Central memory CD8-positive, alpha-beta T cell (primary cell): Measurements from ENCODE around the gene TMEM61.
A peak's percentile ranks its signal among the peaks of the same experiment; 100 is the strongest.
"Not testable (repeated sequence)": the region's sequence is repeated elsewhere in the genome, so short reads cannot be mapped to it uniquely, and the experiment has no call there.

Source experiments
- ATAC-seq: fragments of 150-1000 bp; cut with Tn5 transposase; replicated peaks from 2 replicates; pipeline ENCODE4 v1.10.0; 2022; ENCODE audit warnings: mild to moderate bottlenecking, moderate FRiP score, moderate number of reproducible peaks; ENCODE audit not compliant: poor library complexity, severe bottlenecking; ENCODE audit errors: extremely low read depth
- DNase-seq, 2 donors: peaks; one replicate each; pipeline ENCODE4 v3.0.0; 2021; ENCODE audit warnings: low spot score in 2 of 2
- H3K27ac Mint-ChIP-seq: one replicate; pipeline ENCODE4 v1.8.0; 2022; ENCODE audit warnings: low read depth, mild to moderate bottlenecking, moderate library complexity, mixed read lengths
- H3K27me3 Mint-ChIP-seq: one replicate; pipeline ENCODE4 v1.8.0; 2022; ENCODE audit warnings: mixed read lengths
- H3K36me3 Mint-ChIP-seq: one replicate; pipeline ENCODE4 v1.8.0; 2022; ENCODE audit warnings: mild to moderate bottlenecking, moderate library complexity, mixed read lengths; ENCODE audit not compliant: insufficient read depth
- H3K4me1 Mint-ChIP-seq: one replicate; pipeline ENCODE4 v1.8.0; 2022; ENCODE audit warnings: mixed read lengths
- H3K4me3 Mint-ChIP-seq: one replicate; pipeline ENCODE4 v1.8.0; 2022; ENCODE audit warnings: mild to moderate bottlenecking, moderate library complexity, mixed read lengths
- H3K9me3 Mint-ChIP-seq: one replicate; pipeline ENCODE4 v1.8.0; 2022; ENCODE audit warnings: mixed read lengths

TMEM61 gene

DNA sequence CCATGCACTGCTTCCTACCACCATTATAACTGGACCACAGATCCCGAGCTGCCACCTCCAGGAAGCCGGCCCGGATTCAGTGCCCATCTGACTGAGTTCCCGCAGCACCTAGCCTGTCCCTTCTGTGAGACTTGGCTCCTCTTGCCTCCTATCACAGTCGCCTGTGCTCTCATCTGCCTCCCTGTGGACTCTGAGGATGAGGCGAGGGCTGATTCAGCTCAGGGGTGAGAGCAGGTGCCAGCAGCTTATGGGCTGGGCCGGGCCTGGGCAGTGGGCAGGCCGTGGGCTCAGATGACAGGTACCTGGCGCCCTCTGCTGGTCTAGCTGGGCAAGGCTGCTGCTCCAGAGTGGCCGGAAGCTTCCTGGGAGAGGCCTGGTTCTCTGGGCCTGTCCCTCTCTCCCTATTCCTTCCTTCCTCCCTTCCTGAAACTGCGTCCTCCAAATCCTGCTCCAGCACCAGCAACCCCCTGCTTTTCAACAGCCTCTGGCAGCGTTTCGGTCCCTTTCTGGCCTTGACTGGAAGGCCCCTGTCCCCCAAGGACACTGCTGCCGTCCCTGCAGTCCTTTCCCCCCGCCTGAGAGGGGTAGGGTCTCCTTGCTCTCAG lies 41.6 kb downstream of the TMEM61 start:
- Mint-ChIP-seq H3K9me3 (no peaks in the 10 kb centered on the region), H3K4me1 (peaks cover 6% of the 10 kb centered on the region), H3K27ac (no peak overlapping the region), H3K36me3 (no peaks in the 10 kb centered on the region), H3K4me3 (no peak overlapping the region), H3K27me3 (peaks cover 44% of the 10 kb centered on the region)
- peak; percentile 78 for ATAC-seq
- peak; percentile 31 to 42 for DNase-seq

DNA sequence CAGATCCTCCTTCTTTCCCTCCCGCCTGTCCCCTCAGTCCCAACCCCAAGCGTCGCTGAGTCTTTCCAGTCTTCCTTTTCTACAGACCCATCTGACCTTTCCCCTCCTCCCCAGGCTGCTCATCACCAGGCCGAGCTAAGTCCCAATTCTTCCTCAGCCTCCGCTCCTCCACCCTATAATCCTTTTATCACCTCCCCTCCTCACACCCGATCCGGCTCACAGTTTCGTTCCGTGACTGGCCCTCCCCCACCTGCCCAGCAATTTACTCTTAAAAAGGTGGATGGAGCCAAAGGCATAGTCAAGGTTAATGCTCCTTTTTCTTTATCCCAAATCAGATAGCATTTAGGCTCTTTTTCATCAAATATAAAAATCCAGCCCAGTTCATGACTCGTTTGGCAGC lies 43.7 kb downstream of the TMEM61 start:
- H3K27me3 Mint-ChIP-seq = peaks cover 35% of the 10 kb centered on the region
- not testable (repeated sequence) for ATAC-seq, DNase-seq, H3K27ac Mint-ChIP-seq, H3K9me3 Mint-ChIP-seq, H3K4me1 Mint-ChIP-seq, H3K36me3 Mint-ChIP-seq, H3K4me3 Mint-ChIP-seq

- ATAC-seq, H3K9me3 Mint-ChIP-seq, H3K4me3 Mint-ChIP-seq, H3K27ac Mint-ChIP-seq, H3K36me3 Mint-ChIP-seq, H3K4me1 Mint-ChIP-seq, DNase-seq: not testable (repeated sequence)
- H3K27me3 Mint-ChIP-seq = peaks cover 43% of the 10 kb centered on the region
Measured at GRCh38 chr1:55026682-55027081, 46.3 kb downstream of the TMEM61 start.

GRCh38 chr1:55031098-55031497 lies 50.7 kb downstream of the TMEM61 start:
- not testable (repeated sequence) for H3K36me3 Mint-ChIP-seq, H3K9me3 Mint-ChIP-seq, H3K4me1 Mint-ChIP-seq, H3K27ac Mint-ChIP-seq, H3K4me3 Mint-ChIP-seq, DNase-seq, ATAC-seq
- peaks cover 68% of the 10 kb centered on the region for H3K27me3 Mint-ChIP-seq

GRCh38 chr1:55033265-55033614 lies 52.8 kb downstream of the TMEM61 start:
- peaks cover 90% of the 10 kb centered on the region for H3K27me3 Mint-ChIP-seq
- H3K36me3 Mint-ChIP-seq = no peaks in the 10 kb centered on the region
- no peaks in the 10 kb centered on the region for H3K4me1 Mint-ChIP-seq
- H3K27ac Mint-ChIP-seq = no peak overlapping the region
- DNase-seq (no peak), ATAC-seq (no peak)
- no peaks in the 10 kb centered on the region for H3K9me3 Mint-ChIP-seq
- no peak overlapping the region for H3K4me3 Mint-ChIP-seq

DNA sequence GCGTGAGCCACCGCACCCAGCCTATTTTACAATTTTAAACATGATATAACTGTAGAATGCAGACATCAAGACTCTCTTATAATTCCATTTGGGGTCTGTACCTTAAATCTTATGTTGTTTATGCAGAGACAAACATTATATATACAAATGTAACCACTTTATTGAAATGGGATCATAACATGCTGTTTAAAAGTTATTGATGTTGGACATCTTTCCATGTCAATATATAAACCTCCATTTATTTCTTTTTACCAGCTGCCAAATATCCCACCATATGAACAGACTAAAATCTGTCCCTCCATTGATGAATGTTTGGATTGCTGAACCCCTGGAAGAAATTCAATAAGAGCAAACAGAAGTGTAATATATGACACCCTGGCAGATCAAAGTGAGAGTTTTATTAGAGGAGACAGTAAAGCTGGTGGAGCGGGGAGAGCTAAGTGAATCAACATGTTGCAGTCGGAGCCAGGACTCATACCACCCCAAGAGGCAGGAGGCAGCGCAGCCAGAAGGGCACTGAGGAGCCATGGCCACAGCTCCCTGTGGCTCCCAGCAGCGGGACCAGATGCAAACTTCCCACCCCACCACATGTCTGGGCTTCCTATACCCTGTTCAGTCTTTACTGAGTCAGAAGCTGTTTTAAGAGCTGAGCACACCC lies 54.2 kb downstream of the TMEM61 start:
- ATAC-seq = no peak
- no peak for DNase-seq
- no peaks in the 10 kb centered on the region for H3K9me3 Mint-ChIP-seq
- H3K4me1 Mint-ChIP-seq = no peaks in the 10 kb centered on the region
- H3K4me3 Mint-ChIP-seq = no peak overlapping the region
- no peak overlapping the region for H3K27ac Mint-ChIP-seq
- no peaks in the 10 kb centered on the region for H3K36me3 Mint-ChIP-seq
- peaks cover 95% of the 10 kb centered on the region for H3K27me3 Mint-ChIP-seq

DNA sequence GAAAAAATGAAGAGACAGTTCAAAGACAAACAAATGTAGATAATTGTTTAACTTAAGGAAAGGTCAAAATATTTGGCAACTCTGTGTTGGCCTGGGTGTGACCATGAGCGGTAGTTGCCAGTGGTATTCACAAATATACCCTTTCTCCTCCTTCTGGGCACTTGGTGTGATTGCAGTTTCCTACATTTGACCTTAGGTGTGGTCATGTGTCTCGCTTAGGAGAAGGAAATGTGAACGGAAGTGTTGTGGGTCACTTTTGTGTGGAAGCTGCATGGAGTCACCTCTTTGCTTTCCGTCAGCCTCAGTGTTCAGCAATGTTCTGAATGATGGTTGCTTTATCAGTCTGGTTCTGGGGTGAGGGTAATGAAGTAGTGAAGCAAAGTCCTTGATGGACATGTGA lies 55.5 kb downstream of the TMEM61 start:
- Mint-ChIP-seq H3K36me3 (no peaks in the 10 kb centered on the region), H3K27me3 (peaks cover 95% of the 10 kb centered on the region), H3K4me1 (no peaks in the 10 kb centered on the region), H3K27ac (no peak overlapping the region), H3K9me3 (no peaks in the 10 kb centered on the region), H3K4me3 (no peak overlapping the region)
- DNase-seq = no peak
- ATAC-seq = no peak

DNA sequence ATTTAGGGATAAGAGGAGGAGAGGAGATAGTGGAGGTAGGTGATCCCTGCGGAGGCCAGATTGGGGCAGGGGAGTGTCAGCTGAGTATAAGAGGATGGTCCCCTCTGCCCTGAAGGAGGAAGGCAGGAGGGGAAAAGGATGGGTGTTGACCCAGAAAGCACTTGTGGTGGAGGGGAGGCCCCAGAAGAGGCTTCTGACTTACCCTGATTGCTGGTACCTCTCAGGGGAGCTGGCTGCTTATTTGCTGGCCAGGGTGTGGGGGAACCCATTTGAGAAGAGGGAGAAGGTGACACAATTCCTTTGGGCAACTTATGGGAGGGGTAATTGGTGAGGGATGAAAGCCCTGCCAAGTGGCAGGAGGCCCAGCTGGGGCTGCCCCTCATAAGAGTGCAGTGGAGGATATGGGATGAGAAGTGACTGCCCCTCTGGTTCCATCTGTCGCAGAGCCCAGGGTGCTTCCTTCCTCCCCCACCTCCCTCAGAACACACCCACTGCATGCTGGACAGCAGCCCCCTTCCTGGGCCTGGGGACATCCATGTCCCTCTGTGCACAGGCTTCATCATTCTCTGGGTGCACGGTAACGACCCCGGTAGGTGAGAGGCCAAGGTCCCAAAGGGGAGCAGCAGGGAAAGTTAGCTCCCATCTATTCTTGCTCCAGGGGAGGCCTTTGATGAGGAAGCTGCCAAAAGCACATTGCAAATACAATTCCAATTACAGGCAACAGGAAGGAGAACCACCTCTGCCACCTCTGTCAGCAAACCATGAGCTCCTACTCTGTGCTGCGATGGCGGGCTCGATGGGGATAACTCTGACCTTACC lies 57.5 kb downstream of the TMEM61 start:
- Mint-ChIP-seq H3K27ac (no peak overlapping the region), H3K9me3 (no peaks in the 10 kb centered on the region), H3K27me3 (peaks cover 96% of the 10 kb centered on the region), H3K4me3 (no peak overlapping the region), H3K4me1 (no peaks in the 10 kb centered on the region), H3K36me3 (no peaks in the 10 kb centered on the region)
- ATAC-seq (no peak), DNase-seq (no peak)

DNA sequence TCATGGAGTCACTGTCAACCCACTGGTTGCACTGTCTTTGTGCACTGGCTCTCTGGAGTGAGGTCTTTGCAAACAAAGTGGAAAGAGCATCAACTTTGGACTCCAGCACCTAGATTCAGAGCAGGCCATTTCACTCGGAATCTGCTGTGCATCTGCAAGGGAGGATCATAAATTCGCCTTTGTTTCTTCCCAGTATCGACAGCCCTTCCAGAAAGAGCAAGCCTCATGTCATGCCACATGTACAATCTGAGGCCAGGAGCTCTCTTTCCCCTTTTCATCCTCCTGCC lies 58.1 kb downstream of the TMEM61 start:
- Mint-ChIP-seq H3K4me1 (no peaks in the 10 kb centered on the region), H3K4me3 (no peak overlapping the region), H3K36me3 (no peaks in the 10 kb centered on the region), H3K9me3 (no peaks in the 10 kb centered on the region), H3K27ac (no peak overlapping the region), H3K27me3 (peaks cover 90% of the 10 kb centered on the region)
- ATAC-seq = no peak
- DNase-seq = no peak

GRCh38 chr1:55038974-55039341 lies 58.5 kb downstream of the TMEM61 start:
- no peak overlapping the region for H3K27ac Mint-ChIP-seq

GRCh38 chr1:55039342-55040082 lies 59.1 kb downstream of the TMEM61 start, which contains the start of gene PCSK9:
TSS of gene PCSK9 (plus strand) at chr1:55039548. CDS start at chr1:55039838, 290 bp downstream.
- Mint-ChIP-seq H3K4me1 (no peaks in the 10 kb centered on the region), H3K4me3 (no peak within 1 kb of the TSS), H3K9me3 (no peaks in the 10 kb centered on the region), H3K27me3 (peaks cover 80% of the 10 kb centered on the region), H3K36me3 (no peaks in the 10 kb centered on the region), H3K27ac (no peak within 1 kb of the TSS)
- ATAC-seq = no peak
- DNase-seq = no peak

More at GRCh38 chr1:55038974-55039341, 58.5 kb downstream of the TMEM61 start:
- Mint-ChIP-seq H3K27me3 (peaks cover 86% of the 10 kb centered on the region), H3K9me3 (no peaks in the 10 kb centered on the region), H3K36me3 (no peaks in the 10 kb centered on the region), H3K4me3 (no peak overlapping the region), H3K4me1 (no peaks in the 10 kb centered on the region)
- ATAC-seq (no peak), DNase-seq (no peak)

DNA sequence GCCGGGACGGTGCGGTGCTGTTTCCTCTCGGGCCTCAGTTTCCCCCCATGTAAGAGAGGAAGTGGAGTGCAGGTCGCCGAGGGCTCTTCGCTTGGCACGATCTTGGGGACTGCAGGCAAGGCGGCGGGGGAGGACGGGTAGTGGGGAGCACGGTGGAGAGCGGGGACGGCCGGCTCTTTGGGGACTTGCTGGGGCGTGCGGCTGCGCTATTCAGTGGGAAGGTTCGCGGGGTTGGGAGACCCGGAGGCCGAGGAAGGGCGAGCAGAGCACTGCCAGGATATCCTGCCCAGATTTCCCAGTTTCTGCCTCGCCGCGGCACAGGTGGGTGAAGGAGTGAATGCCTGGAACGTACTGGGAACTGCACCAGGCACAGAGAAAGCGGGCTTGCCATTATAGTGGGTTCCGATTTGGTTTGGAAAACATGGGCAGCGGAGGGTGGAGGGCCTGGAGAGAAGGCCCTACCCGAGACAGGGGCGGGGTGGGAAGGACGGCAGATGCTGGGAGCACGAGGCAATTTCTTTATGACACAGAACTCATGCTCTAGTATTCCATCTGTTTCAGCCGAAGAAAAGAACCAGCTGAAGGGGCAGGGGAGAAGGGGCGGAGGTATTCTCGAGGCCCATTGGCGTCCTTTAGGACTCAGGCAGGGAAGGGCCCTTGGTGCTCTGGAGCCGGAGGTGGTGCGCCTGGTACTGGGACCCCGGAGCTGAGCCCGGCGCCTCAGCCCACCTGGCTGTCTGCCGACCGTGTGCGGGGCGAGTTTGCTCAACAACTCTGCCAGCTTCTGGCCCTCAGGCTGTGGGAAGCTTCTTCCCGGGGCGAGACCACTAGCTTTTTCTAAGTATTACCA lies 59.9 kb downstream of the TMEM61 start:
- no peaks in the 10 kb centered on the region for H3K4me1 Mint-ChIP-seq
- H3K4me3 Mint-ChIP-seq = no peak overlapping the region
- peaks cover 72% of the 10 kb centered on the region for H3K27me3 Mint-ChIP-seq
- H3K27ac Mint-ChIP-seq = no peak overlapping the region
- no peaks in the 10 kb centered on the region for H3K9me3 Mint-ChIP-seq
- H3K36me3 Mint-ChIP-seq = no peaks in the 10 kb centered on the region
- no peak for DNase-seq
- no peak for ATAC-seq
